Dendritic cell treated with granulocyte-macrophage colony-stimulating factor and Interleukin-4, amounts not matched to agents 40 ng/mL and 50 ng/mL, for 4 days (primary cell): ENCODE results near the gene WDR76.

Source experiments
- H3K27ac Mint-ChIP-seq: one replicate; pipeline ENCODE4 v1.8.0; 2022; ENCODE audit warnings: mild to moderate bottlenecking, mixed read lengths
- H3K27me3 Mint-ChIP-seq: one replicate; pipeline ENCODE4 v1.8.0; 2022; ENCODE audit warnings: mild to moderate bottlenecking, mixed read lengths
- H3K36me3 Mint-ChIP-seq: one replicate; pipeline ENCODE4 v1.8.0; 2022; ENCODE audit warnings: low read depth, mixed read lengths
- H3K4me1 Mint-ChIP-seq: one replicate; pipeline ENCODE4 v1.8.0; 2022; ENCODE audit warnings: low read depth, mixed read lengths
- H3K4me3 Mint-ChIP-seq: one replicate; pipeline ENCODE4 v1.8.0; 2022; ENCODE audit warnings: mild to moderate bottlenecking, moderate library complexity, mixed read lengths
- H3K9me3 Mint-ChIP-seq: one replicate; pipeline ENCODE4 v1.8.0; 2022; ENCODE audit warnings: mixed read lengths
- intact Hi-C: fragments of 100-400 bp; cut with micrococcal nuclease; formaldehyde crosslinking; loops from one replicate; pipeline ENCODE4 v1.15.0; 2022

The WDR76 gene

DNA sequence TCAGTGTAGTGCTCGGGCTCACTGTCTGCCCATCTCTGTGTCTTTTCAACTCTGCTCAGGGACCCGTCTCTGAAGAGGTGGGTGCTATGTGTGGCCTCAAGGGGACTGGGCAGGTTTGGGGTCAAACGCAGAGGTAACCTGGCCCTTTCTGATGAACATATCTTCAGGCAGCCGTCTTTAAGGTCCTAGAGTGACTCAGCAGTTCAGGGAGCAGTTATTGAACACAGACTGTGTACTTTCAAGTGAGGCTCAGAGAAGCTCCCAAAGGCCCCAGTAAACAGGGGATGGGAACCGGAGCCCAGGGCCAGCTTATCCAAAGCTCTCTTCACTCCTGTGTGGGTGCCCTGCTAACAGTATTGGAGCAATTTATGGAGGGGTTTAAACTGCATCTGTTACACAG is 73.1 kb downstream of the WDR76 start:
- Mint-ChIP-seq H3K4me3 (no peak overlapping the region), H3K9me3 (no peaks in the 10 kb centered on the region), H3K4me1 (peaks cover 5% of the 10 kb centered on the region), H3K36me3 (no peaks in the 10 kb centered on the region), H3K27me3 (peaks cover 2% of the 10 kb centered on the region), H3K27ac (no peak overlapping the region)
- intact Hi-C loops = loop anchor here (5.0 to 10.0 kb wide), 2 partner anchors 167 to 315 kb away; no protein-coding TSS in a partner anchor

DNA sequence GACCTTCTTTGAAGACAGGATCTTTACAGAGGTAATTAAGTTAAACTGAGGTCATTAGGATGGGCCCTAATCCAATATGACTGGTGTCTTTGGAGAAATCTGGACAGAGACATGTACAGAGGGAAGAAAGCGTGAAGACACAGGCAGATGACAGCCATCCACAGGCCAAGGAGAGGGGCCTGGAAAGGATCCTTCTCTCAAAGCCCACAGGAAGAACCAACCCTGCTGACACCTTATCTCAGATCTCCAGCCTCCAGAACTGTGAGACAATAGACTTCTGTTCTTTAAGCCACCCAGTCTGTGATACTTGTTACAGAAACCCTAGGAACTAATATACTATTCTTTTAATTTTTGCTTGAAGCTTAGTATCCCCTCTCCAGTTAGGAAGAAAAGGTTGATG is 74.2 kb downstream of the WDR76 start:
- H3K36me3 Mint-ChIP-seq = no peaks in the 10 kb centered on the region
- H3K4me3 Mint-ChIP-seq = no peak overlapping the region
- intact Hi-C loops = loop anchor here (5.0 to 10.0 kb wide), 2 partner anchors 166 to 314 kb away; no protein-coding TSS in a partner anchor
- H3K9me3 Mint-ChIP-seq = no peaks in the 10 kb centered on the region
- H3K27me3 Mint-ChIP-seq = peaks cover 2% of the 10 kb centered on the region
- H3K4me1 Mint-ChIP-seq = peaks cover 5% of the 10 kb centered on the region
- no peak overlapping the region for H3K27ac Mint-ChIP-seq

DNA sequence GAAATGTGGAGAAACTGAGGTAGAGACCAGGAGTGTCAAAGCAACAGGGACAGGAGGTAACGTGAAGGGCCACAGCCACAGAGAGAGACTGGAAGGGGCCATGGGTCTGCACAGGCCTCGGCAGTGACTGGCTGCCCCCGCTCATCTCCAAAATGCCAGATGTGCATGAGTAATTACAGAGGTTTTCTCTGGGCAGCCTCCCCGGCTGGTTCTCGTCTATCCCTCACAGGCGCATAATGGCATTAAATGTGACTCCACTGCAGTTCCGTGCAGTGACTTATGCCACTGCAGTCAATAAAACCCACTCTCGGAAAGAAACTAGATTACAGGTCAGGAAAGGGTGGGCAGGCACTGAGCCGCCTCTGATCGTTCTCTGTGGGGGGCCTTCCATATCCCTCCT is 74.7 kb downstream of the WDR76 start:
- H3K27ac Mint-ChIP-seq = no peak overlapping the region

DNA sequence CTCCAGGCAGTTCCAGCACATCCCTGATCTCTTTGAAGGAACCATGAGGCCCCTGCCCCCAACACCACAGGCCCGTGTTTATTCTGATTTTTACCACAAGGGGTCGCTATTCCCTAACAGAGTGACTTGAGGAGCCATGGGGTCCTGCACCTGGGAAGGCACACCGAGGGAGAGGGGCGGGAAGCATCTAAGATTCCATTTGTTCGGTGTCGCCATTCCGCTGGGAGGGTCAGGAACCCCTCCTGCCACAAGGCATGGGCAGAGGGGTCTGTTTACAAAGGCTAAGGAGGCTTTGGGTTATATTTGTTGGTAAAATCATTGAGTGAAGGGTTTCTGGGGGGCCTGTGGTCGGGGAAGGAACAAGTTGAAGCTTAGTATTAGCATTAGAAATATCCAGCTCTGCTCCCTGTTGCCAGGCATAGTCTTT is 77.1 kb downstream of the WDR76 start:
- Mint-ChIP-seq H3K27ac (no peak overlapping the region), H3K4me3 (no peak overlapping the region), H3K36me3 (no peaks in the 10 kb centered on the region), H3K9me3 (no peaks in the 10 kb centered on the region), H3K27me3 (peaks cover 2% of the 10 kb centered on the region), H3K4me1 (peaks cover 5% of the 10 kb centered on the region)
- intact Hi-C loops = loop anchor here (5.0 to 10.0 kb wide), 2 partner anchors 163 to 311 kb away; no protein-coding TSS in a partner anchor

More for the DNA sequence above, 74.7 kb downstream of the WDR76 start:
- Mint-ChIP-seq H3K4me1 (peaks cover 5% of the 10 kb centered on the region), H3K27me3 (peaks cover 2% of the 10 kb centered on the region), H3K36me3 (no peaks in the 10 kb centered on the region), H3K4me3 (no peak overlapping the region), H3K9me3 (no peaks in the 10 kb centered on the region)
- intact Hi-C loops = loop anchor here (5.0 to 10.0 kb wide), 2 partner anchors 166 to 313 kb away; no protein-coding TSS in a partner anchor

DNA sequence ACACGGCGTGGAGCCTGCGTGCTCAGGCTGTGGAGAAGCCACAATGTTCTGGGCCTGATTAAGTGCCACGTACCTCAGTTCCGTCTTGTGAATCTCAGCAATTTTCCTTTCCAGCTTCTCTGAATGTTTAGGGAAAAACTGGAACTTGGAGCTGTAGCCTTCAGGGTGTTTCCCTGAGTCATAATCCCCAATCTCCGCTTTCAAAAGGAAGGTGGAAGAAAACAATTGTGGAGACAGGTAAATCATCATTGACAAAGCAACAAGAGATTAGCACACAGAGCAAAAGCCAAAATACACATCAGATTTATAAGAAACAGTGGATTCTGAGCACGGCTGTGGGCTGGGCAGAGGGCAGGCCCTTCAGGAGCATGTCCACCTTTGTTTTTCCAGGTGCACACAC is 79.0 kb downstream of the WDR76 start:
- Mint-ChIP-seq H3K36me3 (no peaks in the 10 kb centered on the region), H3K27me3 (peaks cover 2% of the 10 kb centered on the region), H3K4me3 (no peak overlapping the region), H3K27ac (no peak overlapping the region), H3K9me3 (no peaks in the 10 kb centered on the region), H3K4me1 (peaks cover 5% of the 10 kb centered on the region)
- intact Hi-C loops = loop anchor here (10.0 kb wide), 1 partner anchor 309 kb away; no protein-coding TSS in a partner anchor

DNA sequence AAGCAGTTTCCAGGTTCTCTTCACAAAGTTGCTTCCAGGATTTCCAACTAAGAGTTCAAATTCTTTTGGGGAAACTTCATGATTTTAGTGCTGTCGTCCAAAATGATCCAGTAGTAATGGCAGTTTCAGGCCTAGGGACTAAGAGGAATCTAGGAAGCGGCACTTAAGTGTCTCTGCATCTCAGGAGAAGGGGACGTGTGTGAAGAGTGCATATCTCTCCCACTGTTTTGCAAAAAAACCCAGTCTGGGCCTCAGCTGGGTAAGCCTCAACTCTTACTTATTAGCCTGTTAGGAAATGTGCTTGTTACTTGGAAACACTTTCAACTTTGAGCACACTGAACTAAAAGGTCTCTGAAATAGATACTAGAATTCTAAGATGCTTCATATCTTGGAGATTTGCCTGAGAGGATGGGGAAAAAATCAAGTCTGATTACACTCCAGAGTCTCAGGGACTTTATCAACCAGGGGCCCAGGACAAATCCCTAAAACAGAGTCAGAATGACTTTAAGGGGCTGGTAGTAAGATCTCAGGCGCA is 81.8 kb downstream of the WDR76 start:
- H3K36me3 Mint-ChIP-seq = no peaks in the 10 kb centered on the region
- H3K9me3 Mint-ChIP-seq = no peaks in the 10 kb centered on the region
- intact Hi-C loops = loop anchor here (10.0 kb wide), 1 partner anchor 306 kb away; no protein-coding TSS in a partner anchor
- no peak overlapping the region for H3K27ac Mint-ChIP-seq
- peaks cover 5% of the 10 kb centered on the region for H3K4me1 Mint-ChIP-seq
- peaks cover 6% of the 10 kb centered on the region for H3K27me3 Mint-ChIP-seq
- no peak overlapping the region for H3K4me3 Mint-ChIP-seq

DNA sequence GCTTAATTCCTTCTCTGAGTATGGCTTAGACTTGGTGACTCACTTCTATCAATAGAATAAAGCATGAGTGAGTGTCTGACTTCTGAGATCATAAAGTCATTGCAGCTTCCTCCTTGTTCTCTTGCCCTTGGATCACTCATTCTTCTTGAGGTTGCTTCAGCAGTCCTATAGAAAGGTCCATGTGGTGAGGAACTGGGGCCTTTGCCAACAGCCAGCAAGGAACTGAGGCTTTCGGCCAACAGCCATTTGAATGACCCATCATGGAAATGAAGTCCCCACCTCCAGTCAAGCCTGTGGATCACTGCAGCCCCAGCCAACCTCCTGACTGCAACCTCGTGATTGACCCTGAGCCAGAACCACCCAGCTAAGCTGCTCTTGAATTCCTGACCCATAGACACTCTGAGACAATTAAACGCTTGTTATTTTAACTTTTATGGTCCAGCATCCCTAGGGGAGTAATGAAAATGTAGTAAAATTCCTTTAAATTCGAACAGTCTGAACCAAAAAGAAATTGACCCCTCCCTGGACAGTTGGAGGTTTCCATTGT is 84.5 kb downstream of the WDR76 start:
- Mint-ChIP-seq H3K4me3 (no peak overlapping the region), H3K36me3 (no peaks in the 10 kb centered on the region), H3K27ac (no peak overlapping the region), H3K9me3 (no peaks in the 10 kb centered on the region), H3K4me1 (no peaks in the 10 kb centered on the region), H3K27me3 (peaks cover 5% of the 10 kb centered on the region)
- intact Hi-C loops = no loop called here

DNA sequence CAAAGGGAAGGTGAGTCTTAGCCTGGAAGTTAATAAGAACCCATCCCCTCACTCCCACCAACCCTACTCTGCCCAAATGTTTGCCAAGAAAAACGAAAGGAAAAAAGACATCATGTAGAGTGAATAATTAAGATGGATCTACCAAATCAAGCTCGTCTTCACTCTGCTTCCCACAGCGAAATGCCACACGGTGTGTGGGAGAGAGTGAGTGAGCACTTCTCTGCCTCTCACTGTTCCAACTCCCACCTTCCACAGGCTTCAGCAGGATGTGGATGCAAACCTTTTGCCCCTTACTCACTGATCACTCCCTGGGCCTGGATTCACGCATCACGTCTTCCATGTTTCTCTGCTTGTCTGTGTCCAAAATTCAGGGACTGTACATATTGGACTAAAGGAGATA is 85.4 kb downstream of the WDR76 start:
- H3K4me1 Mint-ChIP-seq = no peaks in the 10 kb centered on the region

DNA sequence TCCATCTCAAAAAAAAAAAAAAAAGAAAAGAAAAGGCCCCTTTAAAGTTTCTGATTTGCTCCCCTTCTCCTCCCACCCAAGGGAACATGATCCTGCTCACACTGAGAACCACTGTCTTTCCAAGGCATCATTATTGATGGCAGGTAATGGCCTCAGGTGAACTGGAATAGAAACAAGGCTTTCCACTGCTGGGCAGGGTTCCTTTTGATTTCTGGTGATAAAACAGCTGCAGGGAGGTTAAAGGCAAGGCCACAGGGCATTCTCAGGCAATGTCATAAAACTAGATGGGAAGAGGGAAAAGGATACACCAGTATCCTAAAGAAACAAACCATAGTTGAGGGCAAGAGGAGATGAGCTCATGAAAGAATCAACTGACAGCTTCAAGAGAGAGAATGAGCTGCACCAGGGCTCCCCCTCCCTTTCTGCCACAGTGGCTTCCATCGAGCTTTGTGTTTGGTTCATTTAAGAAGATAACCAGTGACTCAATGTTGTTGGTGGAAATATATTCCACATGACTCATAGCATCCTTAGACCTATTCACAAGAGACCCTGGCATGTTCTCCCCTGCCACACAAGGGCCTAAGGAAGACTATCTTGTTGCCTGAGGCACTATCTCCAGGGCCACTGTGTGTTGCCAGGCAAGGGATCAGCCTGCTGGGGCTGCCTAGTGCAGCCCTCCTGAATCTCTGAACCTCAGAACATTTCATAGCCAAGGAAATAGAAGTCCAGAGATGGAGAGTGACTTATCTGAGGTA is 86.4 kb downstream of the WDR76 start:
- Mint-ChIP-seq H3K27me3 (peaks cover 5% of the 10 kb centered on the region), H3K27ac (no peak overlapping the region), H3K9me3 (no peaks in the 10 kb centered on the region), H3K36me3 (no peaks in the 10 kb centered on the region), H3K4me3 (no peak overlapping the region), H3K4me1 (no peaks in the 10 kb centered on the region)
- intact Hi-C loops = no loop called here

More for the DNA sequence above, 85.4 kb downstream of the WDR76 start:
- Mint-ChIP-seq H3K36me3 (no peaks in the 10 kb centered on the region), H3K9me3 (no peaks in the 10 kb centered on the region), H3K27me3 (peaks cover 5% of the 10 kb centered on the region), H3K4me3 (no peak overlapping the region), H3K27ac (no peak overlapping the region)
- intact Hi-C loops = no loop called here

DNA sequence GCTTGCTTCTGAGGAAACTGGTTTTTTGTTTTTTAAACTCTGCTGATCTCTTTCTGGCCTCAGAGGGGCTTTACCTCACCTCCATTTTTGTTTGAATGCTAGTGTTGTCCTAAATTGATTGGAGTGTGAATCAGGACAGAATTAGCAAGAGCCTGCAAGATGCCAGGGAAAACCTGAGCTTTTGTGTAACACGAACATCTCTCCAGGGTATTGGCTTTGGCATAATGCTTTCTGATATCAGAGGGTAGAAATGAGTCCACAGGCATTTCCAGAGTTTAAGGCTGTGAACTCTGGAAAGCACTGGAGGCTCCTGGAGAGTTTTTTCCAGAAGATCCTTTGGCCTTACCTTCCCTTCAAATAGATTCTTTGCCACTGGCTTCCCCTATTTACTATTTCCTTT is 87.1 kb downstream of the WDR76 start:
- Mint-ChIP-seq H3K27me3 (peaks cover 5% of the 10 kb centered on the region), H3K4me1 (no peaks in the 10 kb centered on the region), H3K4me3 (no peak overlapping the region)

DNA sequence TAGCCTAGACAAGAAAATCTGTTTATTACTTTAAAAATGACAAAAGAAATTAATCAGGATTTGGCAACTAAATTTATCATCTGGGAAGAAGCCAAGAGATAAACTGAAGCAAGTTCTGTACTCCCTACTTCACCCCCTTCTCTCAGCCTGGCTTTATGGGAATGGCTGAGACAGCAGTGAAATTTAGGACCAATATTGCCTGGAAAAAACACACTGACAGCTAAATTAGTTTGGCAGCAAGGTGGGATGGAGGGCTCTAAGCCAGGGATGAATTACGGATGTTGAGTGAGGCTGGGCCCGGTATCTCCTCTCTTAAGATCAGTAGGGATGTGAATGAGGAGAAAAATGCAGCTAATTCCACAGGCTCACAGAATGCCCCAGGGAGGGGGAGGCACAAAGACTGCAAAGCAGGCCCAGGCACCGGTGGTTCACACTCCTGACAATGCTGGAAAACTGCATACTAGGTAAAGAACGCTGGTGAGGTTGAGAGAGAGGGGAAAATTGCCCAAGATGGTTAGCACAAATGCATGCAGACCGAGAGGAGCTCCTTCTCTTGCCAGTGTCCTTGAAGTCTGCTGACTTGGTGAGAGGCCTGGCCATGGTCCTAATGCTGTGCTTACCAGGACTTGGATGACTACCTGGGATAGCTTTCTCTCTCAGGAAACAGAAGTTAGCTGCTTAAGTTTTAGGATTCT is 89.0 kb downstream of the WDR76 start:
- Mint-ChIP-seq H3K36me3 (no peaks in the 10 kb centered on the region), H3K4me1 (no peaks in the 10 kb centered on the region), H3K27ac (no peak overlapping the region), H3K27me3 (peaks cover 5% of the 10 kb centered on the region), H3K4me3 (no peak overlapping the region), H3K9me3 (no peaks in the 10 kb centered on the region)
- intact Hi-C loops = no loop called here

More for the DNA sequence above, 87.1 kb downstream of the WDR76 start:
- H3K36me3 Mint-ChIP-seq = no peaks in the 10 kb centered on the region
- H3K9me3 Mint-ChIP-seq = no peaks in the 10 kb centered on the region
- H3K27ac Mint-ChIP-seq = no peak overlapping the region
- intact Hi-C loops = no loop called here

DNA sequence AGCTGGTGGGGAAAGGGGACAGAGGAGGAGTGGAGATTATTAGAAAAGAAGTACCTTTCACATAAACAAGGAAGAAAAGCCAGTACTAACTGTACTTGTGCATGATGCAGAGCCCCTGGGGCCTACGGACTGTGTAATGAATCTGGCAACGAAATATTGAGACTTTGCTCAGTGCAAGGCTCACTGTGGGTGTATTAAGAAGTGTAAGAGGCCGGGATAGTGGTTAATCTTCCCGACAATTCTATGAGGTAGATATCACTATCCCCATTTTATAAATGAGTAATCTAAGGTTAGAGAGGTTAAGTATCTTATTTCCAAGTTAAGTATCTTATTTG is 89.5 kb downstream of the WDR76 start:
- intact Hi-C loops = no loop called here
- Mint-ChIP-seq H3K27me3 (peaks cover 3% of the 10 kb centered on the region), H3K9me3 (no peaks in the 10 kb centered on the region), H3K36me3 (no peaks in the 10 kb centered on the region), H3K4me3 (no peak overlapping the region), H3K27ac (no peak overlapping the region), H3K4me1 (no peaks in the 10 kb centered on the region)
